ENCODE measurements around the gene GOLGA6C. TPM values are rescaled to one million over a fixed set of nuclear protein-coding genes. Genes with fewer than 3 reads are reported as not detected.
"Not testable (repeated sequence)": the region's sequence is repeated elsewhere in the genome, so short reads cannot be mapped to it uniquely, and the experiment has no call there.

The GOLGA6C gene
- total RNA-seq, 1 donor from 2014 or later = not detected

DNA sequence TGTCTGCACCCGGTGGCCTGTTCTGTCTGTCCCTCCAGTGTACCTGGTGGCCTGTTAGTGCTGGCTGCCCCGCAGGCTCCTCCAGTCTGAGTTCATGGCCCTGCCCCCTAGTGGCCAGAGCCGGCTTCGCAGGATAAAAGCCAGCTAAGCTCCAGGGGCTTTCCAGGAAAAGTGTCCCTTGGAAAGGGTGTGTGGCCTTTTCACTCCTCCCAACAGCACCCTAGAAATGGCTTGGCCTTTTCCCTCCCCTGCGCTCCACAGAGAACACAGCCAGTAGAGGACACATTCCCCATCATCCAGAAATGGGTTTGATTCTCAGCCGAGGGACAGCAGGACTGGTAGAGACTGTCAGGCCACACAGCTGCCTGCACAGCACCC is 41.2 kb downstream of the GOLGA6C start:
- H3K9me3 Mint-ChIP-seq (ENCODE audit: unreplicated experiment); H3K27ac Mint-ChIP-seq (ENCODE audit: unreplicated experiment); H3K4me1 Mint-ChIP-seq (ENCODE audit: unreplicated experiment); H3K36me3 Mint-ChIP-seq (ENCODE audit: low read depth, unreplicated experiment); H3K27me3 Mint-ChIP-seq (ENCODE audit: unreplicated experiment); H3K4me3 Mint-ChIP-seq (ENCODE audit: unreplicated experiment): not testable (repeated sequence)
- TF ChIP-seq, protein P1, sequence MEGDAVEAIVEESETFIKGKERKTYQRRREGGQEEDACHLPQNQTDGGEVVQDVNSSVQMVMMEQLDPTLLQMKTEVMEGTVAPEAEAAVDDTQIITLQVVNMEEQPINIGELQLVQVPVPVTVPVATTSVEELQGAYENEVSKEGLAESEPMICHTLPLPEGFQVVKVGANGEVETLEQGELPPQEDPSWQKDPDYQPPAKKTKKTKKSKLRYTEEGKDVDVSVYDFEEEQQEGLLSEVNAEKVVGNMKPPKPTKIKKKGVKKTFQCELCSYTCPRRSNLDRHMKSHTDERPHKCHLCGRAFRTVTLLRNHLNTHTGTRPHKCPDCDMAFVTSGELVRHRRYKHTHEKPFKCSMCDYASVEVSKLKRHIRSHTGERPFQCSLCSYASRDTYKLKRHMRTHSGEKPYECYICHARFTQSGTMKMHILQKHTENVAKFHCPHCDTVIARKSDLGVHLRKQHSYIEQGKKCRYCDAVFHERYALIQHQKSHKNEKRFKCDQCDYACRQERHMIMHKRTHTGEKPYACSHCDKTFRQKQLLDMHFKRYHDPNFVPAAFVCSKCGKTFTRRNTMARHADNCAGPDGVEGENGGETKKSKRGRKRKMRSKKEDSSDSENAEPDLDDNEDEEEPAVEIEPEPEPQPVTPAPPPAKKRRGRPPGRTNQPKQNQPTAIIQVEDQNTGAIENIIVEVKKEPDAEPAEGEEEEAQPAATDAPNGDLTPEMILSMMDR (IDR thresholded peaks at IDR 0.05; ENCODE audit: unreplicated experiment) = peak; percentile 70
- peak; percentile 79 for DNase-seq (ENCODE audit: low spot score)

DNA sequence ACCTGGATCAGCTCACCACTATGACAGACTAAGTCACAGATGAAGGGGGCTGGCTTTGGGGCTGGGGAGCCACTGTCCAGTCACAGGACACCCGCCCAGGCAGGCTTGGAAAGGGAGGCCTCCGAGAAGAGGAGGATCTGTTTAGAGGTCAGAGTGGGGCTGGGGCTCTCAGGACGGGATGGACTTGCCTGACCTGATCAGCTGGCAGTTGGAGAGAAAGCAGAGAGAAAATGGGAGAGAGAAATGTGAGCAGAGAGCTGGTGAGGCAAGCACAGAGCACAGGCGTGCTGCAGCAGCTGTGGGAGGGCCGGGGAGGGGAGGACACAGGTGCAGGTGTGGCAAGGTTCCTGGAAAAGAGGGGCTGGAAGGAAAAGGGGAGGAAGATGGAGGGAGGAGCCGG is 41.9 kb downstream of the GOLGA6C start:
- H3K4me1 Mint-ChIP-seq (ENCODE audit: unreplicated experiment); H3K27ac Mint-ChIP-seq (ENCODE audit: unreplicated experiment); H3K36me3 Mint-ChIP-seq (ENCODE audit: low read depth, unreplicated experiment); DNase-seq (ENCODE audit: low spot score); H3K9me3 Mint-ChIP-seq (ENCODE audit: unreplicated experiment); H3K27me3 Mint-ChIP-seq (ENCODE audit: unreplicated experiment); H3K4me3 Mint-ChIP-seq (ENCODE audit: unreplicated experiment): not testable (repeated sequence)

DNA sequence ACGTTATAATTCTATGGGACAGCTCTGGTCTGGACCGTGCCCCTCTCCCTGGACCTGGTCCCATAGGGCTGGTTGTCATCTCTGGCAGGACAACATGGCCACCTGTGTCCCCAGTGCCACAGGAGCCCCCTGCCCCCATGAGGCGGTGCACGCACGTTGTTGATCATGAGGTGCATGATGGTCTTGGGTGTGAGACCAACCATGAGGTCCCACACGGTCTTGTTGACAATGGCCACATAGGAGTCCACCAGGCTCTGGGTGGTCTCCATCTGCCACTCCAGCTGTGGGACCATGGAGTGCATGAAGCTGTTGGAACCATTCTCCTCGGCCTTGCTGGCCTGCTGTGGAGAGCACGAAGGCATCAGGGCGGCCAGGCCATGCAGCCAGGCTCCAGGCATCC is 44.2 kb downstream of the GOLGA6C start:
- Mint-ChIP-seq H3K4me3 (ENCODE audit: unreplicated experiment) (no peak overlapping the region), H3K27ac (ENCODE audit: unreplicated experiment) (no peak overlapping the region), H3K9me3 (ENCODE audit: unreplicated experiment) (no peaks in the 10 kb centered on the region), H3K27me3 (ENCODE audit: unreplicated experiment) (peaks cover 4% of the 10 kb centered on the region), H3K4me1 (ENCODE audit: unreplicated experiment) (no peaks in the 10 kb centered on the region), H3K36me3 (ENCODE audit: low read depth, unreplicated experiment) (no peaks in the 10 kb centered on the region)
- TF ChIP-seq, protein P1 (IDR thresholded peaks at IDR 0.05; ENCODE audit: unreplicated experiment) = no peak
- DNase-seq (ENCODE audit: low spot score) = no peak

DNA sequence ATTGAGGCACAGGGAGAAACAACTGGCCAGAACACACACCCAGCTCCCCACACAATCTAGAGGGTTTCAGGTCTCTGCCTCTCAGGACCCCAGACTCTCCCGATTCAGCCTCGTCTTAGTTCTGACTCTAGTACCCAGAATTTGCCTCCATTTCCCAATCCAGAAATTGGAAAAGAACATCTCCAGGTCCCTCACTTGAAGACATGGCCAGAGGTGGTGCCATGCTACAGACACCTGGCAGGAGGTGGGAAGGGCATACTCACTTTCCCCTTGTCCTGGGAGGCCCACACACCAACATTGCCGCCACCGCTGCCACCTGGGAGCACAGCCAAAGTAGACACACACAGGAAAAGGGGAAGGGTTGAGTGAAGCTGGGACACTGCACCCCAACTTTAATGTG is 44.6 kb downstream of the GOLGA6C start:
- H3K4me3 Mint-ChIP-seq (ENCODE audit: unreplicated experiment); DNase-seq (ENCODE audit: low spot score); H3K27ac Mint-ChIP-seq (ENCODE audit: unreplicated experiment); H3K36me3 Mint-ChIP-seq (ENCODE audit: low read depth, unreplicated experiment); H3K27me3 Mint-ChIP-seq (ENCODE audit: unreplicated experiment); H3K4me1 Mint-ChIP-seq (ENCODE audit: unreplicated experiment); H3K9me3 Mint-ChIP-seq (ENCODE audit: unreplicated experiment): not testable (repeated sequence)

DNA sequence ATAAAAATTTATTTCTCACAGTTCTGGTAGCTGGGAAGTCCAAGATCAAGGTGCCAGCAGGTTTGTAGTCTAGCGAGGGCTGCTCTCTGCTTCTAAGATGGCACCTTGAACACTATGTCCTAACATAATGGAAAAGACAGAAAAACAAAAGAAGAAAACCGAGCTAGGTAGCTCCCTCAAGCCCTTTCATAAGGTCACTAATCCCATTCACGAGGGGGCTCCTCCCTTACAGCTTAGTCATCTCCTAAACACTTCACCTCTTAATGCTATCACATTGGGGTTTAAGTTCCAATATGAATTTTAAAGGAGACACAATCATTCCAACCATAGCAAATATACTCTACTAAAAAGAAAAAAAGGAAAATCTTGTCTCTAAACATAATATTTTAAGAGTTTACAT is 48.1 kb downstream of the GOLGA6C start:
- no peak for DNase-seq (ENCODE audit: low spot score)
- no peaks in the 10 kb centered on the region for H3K4me1 Mint-ChIP-seq (ENCODE audit: unreplicated experiment)
- no peak overlapping the region for H3K27ac Mint-ChIP-seq (ENCODE audit: unreplicated experiment)
- H3K9me3 Mint-ChIP-seq (ENCODE audit: unreplicated experiment) = no peaks in the 10 kb centered on the region
- no peaks in the 10 kb centered on the region for H3K36me3 Mint-ChIP-seq (ENCODE audit: low read depth, unreplicated experiment)
- H3K27me3 Mint-ChIP-seq (ENCODE audit: unreplicated experiment) = peaks cover 1% of the 10 kb centered on the region
- H3K4me3 Mint-ChIP-seq (ENCODE audit: unreplicated experiment) = no peak overlapping the region
- TF ChIP-seq, protein P1 (IDR thresholded peaks at IDR 0.05; ENCODE audit: unreplicated experiment) = no peak

DNA sequence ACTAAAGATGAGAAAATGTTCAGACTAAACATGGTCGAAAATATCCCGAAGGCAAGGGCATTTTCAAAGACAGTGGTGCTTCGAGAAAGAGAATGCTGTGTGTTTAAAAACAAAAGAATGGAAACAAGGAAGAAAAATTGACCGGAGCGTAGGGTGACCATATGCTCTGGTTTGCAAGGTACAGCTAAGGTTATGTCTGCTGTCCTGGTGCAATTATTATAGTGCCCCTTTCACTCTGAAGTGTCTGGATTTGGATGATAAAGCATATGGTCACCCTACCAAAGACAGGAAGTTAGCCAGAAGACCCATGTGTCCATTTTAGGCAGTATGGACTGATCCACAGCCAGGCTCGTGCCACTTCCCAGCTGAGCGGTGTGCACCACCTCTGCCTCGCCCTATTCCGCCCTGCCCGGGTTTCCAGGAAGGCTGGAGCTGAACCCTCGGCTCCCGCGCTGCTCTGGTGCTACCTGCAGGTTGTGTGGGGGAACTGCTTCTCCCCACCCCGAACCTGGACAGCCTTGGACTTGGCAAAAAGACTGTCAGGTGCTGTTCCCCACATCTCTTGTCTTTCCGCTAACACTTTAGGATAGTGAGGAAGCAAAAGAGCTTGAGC is 49.8 kb downstream of the GOLGA6C start:
- Mint-ChIP-seq H3K36me3 (ENCODE audit: low read depth, unreplicated experiment) (no peaks in the 10 kb centered on the region), H3K4me1 (ENCODE audit: unreplicated experiment) (no peaks in the 10 kb centered on the region), H3K27ac (ENCODE audit: unreplicated experiment) (no peak overlapping the region), H3K27me3 (ENCODE audit: unreplicated experiment) (peaks cover 1% of the 10 kb centered on the region), H3K4me3 (ENCODE audit: unreplicated experiment) (no peak overlapping the region), H3K9me3 (ENCODE audit: unreplicated experiment) (no peaks in the 10 kb centered on the region)
- TF ChIP-seq, protein P1 (IDR thresholded peaks at IDR 0.05; ENCODE audit: unreplicated experiment) = peak; percentile 31
- DNase-seq (ENCODE audit: low spot score) = peak; percentile 74
